Lower leg skin (tissue), 3 donors: ENCODE results near the gene FUT1.

Experiments
- POLR2A ChIP-seq, 2 donors: fragments of 450-650 bp; IDR thresholded peaks; one replicate each; pipeline ENCODE4 v1.6.1; 2016 to 2017; ENCODE audit warnings: antibody characterized with exemption in 2 of 2, mild to moderate bottlenecking in 1 of 2, moderate library complexity in 1 of 2
- TF ChIP-seq, protein P1 (sequence below), 3 donors: fragments of 450-650 bp; IDR thresholded peaks; one replicate each; pipeline ENCODE4 v1.5.1; 2016; ENCODE audit warnings: antibody characterized with exemption in 3 of 3, mild to moderate bottlenecking in 3 of 3, moderate library complexity in 2 of 3

DNA sequence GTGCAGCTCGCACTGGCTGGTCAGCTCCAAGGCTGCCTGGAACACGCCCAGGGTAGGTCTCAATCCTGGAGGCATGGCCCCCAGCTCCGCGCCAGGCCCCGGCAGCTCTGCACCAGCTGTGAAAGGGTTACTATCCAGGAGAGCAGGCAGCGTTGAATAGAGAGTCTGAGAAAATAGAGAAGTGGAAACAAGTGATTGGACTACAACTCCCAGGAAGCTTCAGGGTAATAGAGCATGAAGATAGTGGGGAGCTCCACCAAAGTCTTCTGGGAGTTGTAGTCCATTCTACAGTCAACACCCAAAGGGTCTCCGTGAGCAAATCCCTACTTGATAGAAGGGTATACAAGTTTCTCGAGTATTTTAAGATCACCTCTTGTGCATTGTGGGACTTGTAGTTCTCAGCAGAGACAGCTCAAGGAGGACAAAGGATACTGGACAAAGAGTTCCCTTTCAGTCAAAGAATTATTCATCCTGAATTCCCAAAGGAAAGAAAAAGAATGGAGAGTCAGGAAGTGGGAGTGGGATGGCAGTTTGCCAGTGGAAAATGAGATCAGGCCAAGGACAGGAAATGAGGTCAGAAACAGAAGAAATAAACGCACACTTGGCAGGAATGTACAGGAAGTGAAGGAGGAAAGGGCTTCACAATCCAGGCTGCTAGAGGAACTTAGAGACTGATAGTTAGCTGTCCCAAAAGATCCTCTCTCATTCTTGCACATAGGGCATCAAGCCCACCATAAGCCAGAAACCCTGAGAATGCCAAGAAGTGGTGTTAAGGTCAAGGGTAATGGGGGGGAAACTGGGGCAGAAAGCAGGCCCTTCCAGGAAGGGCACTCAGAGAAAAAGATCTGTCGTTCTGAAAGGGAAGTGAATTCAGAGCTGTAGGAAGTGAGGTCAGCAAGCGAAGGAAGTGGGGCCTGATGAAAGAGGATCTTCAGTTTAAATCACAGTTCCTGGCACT is 27.4 kb downstream of the FUT1 start:
- TF ChIP-seq, protein P1, sequence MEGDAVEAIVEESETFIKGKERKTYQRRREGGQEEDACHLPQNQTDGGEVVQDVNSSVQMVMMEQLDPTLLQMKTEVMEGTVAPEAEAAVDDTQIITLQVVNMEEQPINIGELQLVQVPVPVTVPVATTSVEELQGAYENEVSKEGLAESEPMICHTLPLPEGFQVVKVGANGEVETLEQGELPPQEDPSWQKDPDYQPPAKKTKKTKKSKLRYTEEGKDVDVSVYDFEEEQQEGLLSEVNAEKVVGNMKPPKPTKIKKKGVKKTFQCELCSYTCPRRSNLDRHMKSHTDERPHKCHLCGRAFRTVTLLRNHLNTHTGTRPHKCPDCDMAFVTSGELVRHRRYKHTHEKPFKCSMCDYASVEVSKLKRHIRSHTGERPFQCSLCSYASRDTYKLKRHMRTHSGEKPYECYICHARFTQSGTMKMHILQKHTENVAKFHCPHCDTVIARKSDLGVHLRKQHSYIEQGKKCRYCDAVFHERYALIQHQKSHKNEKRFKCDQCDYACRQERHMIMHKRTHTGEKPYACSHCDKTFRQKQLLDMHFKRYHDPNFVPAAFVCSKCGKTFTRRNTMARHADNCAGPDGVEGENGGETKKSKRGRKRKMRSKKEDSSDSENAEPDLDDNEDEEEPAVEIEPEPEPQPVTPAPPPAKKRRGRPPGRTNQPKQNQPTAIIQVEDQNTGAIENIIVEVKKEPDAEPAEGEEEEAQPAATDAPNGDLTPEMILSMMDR (IDR thresholded peaks at IDR 0.05): no peak
- TF ChIP-seq POLR2A (IDR thresholded peaks at IDR 0.05): no peak
